Endothelial cell of umbilical vein (primary cell): ENCODE data around the gene TSTD1. TPM values are rescaled to one million over a fixed set of nuclear protein-coding genes. Genes with fewer than 3 reads are reported as not detected.
A peak's percentile ranks its signal among the peaks of the same experiment; 100 is the strongest.

Source experiments
- BruUV-seq: library from RNA; stranded (reverse); fragments of 400-500 nt; replicated peaks from 2 replicates; lab custom pipeline; 2021; lab: Mats Ljungman, UMichigan
- CTCF ChIA-PET: fragments of 300-600, 350-600 bp; sonication (Branson Sonifier 250); formaldehyde crosslinking; loops from one replicate; lab custom pipeline; 2021; ENCODE audit warnings: antibody characterized with exemption, inconsistent platforms; lab: Charles Lee
- POLR2A ChIA-PET: fragments of 300-600, 350-600 bp; sonication (Branson Sonifier 250); formaldehyde crosslinking; loops from one replicate; lab custom pipeline; 2021; ENCODE audit warnings: antibody characterized with exemption, inconsistent platforms; lab: Charles Lee
- DNase-seq: peaks from one replicate; pipeline ENCODE4 v3.0.0-alpha.2; 2011; ENCODE audit warnings: low read depth, low spot score
- FAIRE-seq: peaks from 2 replicates; lab custom pipeline; 2011; peaks lifted over from hg19 to GRCh38; lab: Jason Lieb, UNC
- H2AFZ ChIP-seq: 2 replicates; pipeline ENCODE4 v1.6.0; 2012; ENCODE audit warnings: low read depth, low read length, control low read depth, inconsistent platforms
- H3K27ac ChIP-seq: 2 replicates; pipeline ENCODE4 v1.5.1; 2011; ENCODE audit warnings: low read depth, mild to moderate bottlenecking, control low read depth, low read length, moderate library complexity; ENCODE audit not compliant: insufficient read depth
- H3K27me3 ChIP-seq, 2 experiments: 2 replicates each; pipeline versions ENCODE4 v1.6.0 to v1.6.1; 2011; ENCODE audit warnings: low read length in 2 of 2, mixed read lengths in 1 of 2; ENCODE audit not compliant: control insufficient read depth in 2 of 2, insufficient read depth in 2 of 2
- H3K36me3 ChIP-seq, 2 experiments: 2 replicates in 1 of 2; 3 replicates in 1 of 2; pipeline ENCODE4 v1.5.1; 2011; ENCODE audit warnings: low read length in 2 of 2, mild to moderate bottlenecking in 1 of 2, moderate library complexity in 1 of 2; ENCODE audit not compliant: control insufficient read depth in 2 of 2, insufficient read depth in 2 of 2; ENCODE audit errors: extremely low read depth in 1 of 2
- H3K4me1 ChIP-seq: 3 replicates; pipeline ENCODE4 v1.5.1; 2011; ENCODE audit warnings: mild to moderate bottlenecking, low read length; ENCODE audit not compliant: control insufficient read depth, insufficient read depth; ENCODE audit errors: extremely low read depth
- H3K4me2 ChIP-seq: 2 replicates; pipeline ENCODE4 v1.6.1; 2011; ENCODE audit warnings: low read length, control low read depth, mixed read lengths; ENCODE audit not compliant: insufficient read depth
- H3K4me3 ChIP-seq, 3 experiments: fragments of 200-600 bp in 1 of 3; sonication (generic), shearing (Covaris generic) in 1 of 3; replicated peaks in 1 of 3; 2 replicates each; pipeline ENCODE4 v1.5.1; 2011 to 2016; ENCODE audit warnings: control low read depth in 3 of 3, low read length in 3 of 3, mild to moderate bottlenecking in 2 of 3, inconsistent platforms in 1 of 3, low read depth in 1 of 3, moderate library complexity in 1 of 3; ENCODE audit not compliant: insufficient read depth in 1 of 3
- H3K79me2 ChIP-seq: 2 replicates; pipeline ENCODE4 v1.6.0; 2012; ENCODE audit warnings: low read length, inconsistent platforms; ENCODE audit not compliant: control insufficient read depth, insufficient read depth
- H3K9ac ChIP-seq: replicated peaks from 2 replicates; pipeline ENCODE3; 2011; ENCODE audit warnings: low read length, control low read depth; ENCODE audit not compliant: insufficient read depth; ENCODE audit errors: extremely low read depth
- H3K9me1 ChIP-seq: replicated peaks from 3 replicates; pipeline ENCODE4 v1.6.0; 2011; ENCODE audit warnings: mild to moderate bottlenecking, low read length; ENCODE audit not compliant: control insufficient read depth, insufficient read depth; ENCODE audit errors: extremely low read depth
- H3K9me3 ChIP-seq: replicated peaks from 2 replicates; pipeline ENCODE4 v1.5.1; 2012; ENCODE audit warnings: low read length, inconsistent platforms; ENCODE audit not compliant: control insufficient read depth, insufficient read depth
- H4K20me1 ChIP-seq: replicated peaks from 2 replicates; pipeline ENCODE3; 2011; ENCODE audit warnings: mild to moderate bottlenecking, low read length; ENCODE audit not compliant: control insufficient read depth, insufficient read depth; ENCODE audit errors: extremely low read depth
- CTCF ChIP-seq, 2 donors: IDR thresholded peaks; 1 replicate in 1 of 2; 2 replicates in 1 of 2; pipeline ENCODE4 v1.5.1; 2011; ENCODE audit warnings: low read length in 2 of 2, mild to moderate bottlenecking in 2 of 2, moderate library complexity in 2 of 2, control low read depth in 1 of 2, inconsistent platforms in 1 of 2, low read depth in 1 of 2; ENCODE audit not compliant: insufficient read depth in 1 of 2; ENCODE audit errors: extremely low read depth in 1 of 2
- EZH2 ChIP-seq: IDR thresholded peaks from 2 replicates; pipeline ENCODE4 v1.6.1; 2012; ENCODE audit warnings: borderline replicate concordance, low read depth, mild to moderate bottlenecking, moderate library complexity, low read length, inconsistent platforms; ENCODE audit not compliant: severe bottlenecking
- FOS ChIP-seq: IDR thresholded peaks from 2 replicates; pipeline ENCODE4 v1.6.1; 2011; ENCODE audit warnings: mild to moderate bottlenecking, low read length, moderate library complexity, borderline replicate concordance; ENCODE audit not compliant: insufficient read depth
- GATA2 ChIP-seq: IDR thresholded peaks from 2 replicates; pipeline ENCODE4 v1.7.0; 2011; ENCODE audit warnings: low read depth, mild to moderate bottlenecking, moderate library complexity, mixed read lengths, low read length; ENCODE audit not compliant: insufficient read length, insufficient read depth
- JUN ChIP-seq: IDR thresholded peaks from 2 replicates; pipeline ENCODE4 v1.6.1; 2011; ENCODE audit warnings: borderline replicate concordance, low read depth; ENCODE audit not compliant: insufficient read length, insufficient read depth
- MAX ChIP-seq: IDR thresholded peaks from 2 replicates; pipeline ENCODE4 v1.6.1; 2011; ENCODE audit not compliant: insufficient read depth, insufficient read length
- MYC ChIP-seq: IDR thresholded peaks from one replicate; pipeline ENCODE4 v1.6.1; 2011; ENCODE audit warnings: mild to moderate bottlenecking, low read depth, low read length
- POLR2AphosphoS5 ChIP-seq: IDR thresholded peaks from 2 replicates; pipeline ENCODE4 v1.6.1; 2012; ENCODE audit warnings: low read depth, mild to moderate bottlenecking, control low read depth, low read length, moderate library complexity; ENCODE audit not compliant: insufficient read depth
- dilution Hi-C: fragments of 300-500 bp; cut with MboI; formaldehyde crosslinking; loops from one replicate; pipeline ENCODE4 v1.15.0; 2019; ENCODE audit warnings: low sequenced_read_pairs; ENCODE audit not compliant: extremely low pct_ligation_motif_present
- intact Hi-C: fragments of 100-400 bp; cut with micrococcal nuclease; formaldehyde crosslinking; loops from one replicate; pipeline ENCODE4 v1.10.0; 2022
- polyA plus RNA-seq, 4 experiments: library from polyadenylated mRNA; depleted of rRNA in 3 of 4; stranded (reverse) in 3 of 4; unstranded in 1 of 4; fragments of >200 nt; gene quantifications; 2 replicates each; pipeline versions ENCODE4 v1.2.1 to v1.2.3, GENCODE V29; 2011 to 2012; ENCODE audit warnings: missing spikeins in 1 of 4
- total RNA-seq: library from RNA; stranded (reverse); gene quantifications from 2 replicates; pipeline ENCODE4 v1.2.3, GENCODE V29; 2021

TSTD1 gene
- total and polyA plus RNA-seq, 2 donors (not counting 3 experiments of a cell fraction or from before 2014, with no cell fraction given): 8.9 to 39.1 TPM

GRCh38 chr1:161018631-161018930 lies 20.2 kb downstream of the TSTD1 start:
- BruUV-seq: no TSS peak
- Histone ChIP-seq H3K36me3 (no peaks in the 10 kb centered on the region), H3K4me1 (peaks cover 48% of the 10 kb centered on the region), H2AFZ (no peak overlapping the region), H3K4me2 (peak overlapping the region; percentile 46), H3K4me3 (peak overlapping the region in 1 of 3 experiments; percentile 20), H3K9me1 (no peaks in the 10 kb centered on the region), H3K9me3 (no peaks in the 10 kb centered on the region), H3K27ac (no peak overlapping the region), H4K20me1 (no peaks in the 10 kb centered on the region), H3K9ac (no peak overlapping the region), H3K79me2 (peaks cover 24% of the 10 kb centered on the region), H3K27me3 (no peaks in the 10 kb centered on the region)
- FAIRE-seq (no peak), DNase-seq (no peak)
- CTCF ChIA-PET: interaction anchor here (0.6 to 5.6 kb wide), 6 partner anchors 22 to 79 kb away, joined by 3 to 100 read pairs (median 4); partner anchors contain the start of genes KLHDC9 and USF1
- intact Hi-C loops (no loop called here), dilution Hi-C loops (no loop called here)
- POLR2A ChIA-PET: no interaction called here
- TF ChIP-seq MAX: no peak
- no peak for TF ChIP-seq EZH2
- TF ChIP-seq JUN: no peak
- TF ChIP-seq POLR2AphosphoS5: no peak

- no peak for DNase-seq
- POLR2A ChIA-PET: no interaction called here
- no peak overlapping the region for H3K9ac ChIP-seq
- FAIRE-seq: no peak
- no peaks in the 10 kb centered on the region for H3K9me3 ChIP-seq
- H3K27me3 ChIP-seq: no peaks in the 10 kb centered on the region
- no peaks in the 10 kb centered on the region for H3K36me3 ChIP-seq
- peaks cover 24% of the 10 kb centered on the region for H3K79me2 ChIP-seq
- H3K4me3 ChIP-seq: no peak overlapping the region
- TF ChIP-seq EZH2: no peak
- no peak for TF ChIP-seq MYC
- no peak for TF ChIP-seq FOS
- no peak for TF ChIP-seq POLR2AphosphoS5
- TF ChIP-seq CTCF (IDR thresholded peaks at IDR 0.05; ENCODE audit: extremely low read depth in 1 of 2, insufficient read depth in 1 of 2, low read depth in 1 of 2, low read length in 2 of 2): no peak
- no peak for TF ChIP-seq MAX
- no peak for TF ChIP-seq GATA2
- no peak for TF ChIP-seq JUN
- peaks cover 54% of the 10 kb centered on the region for H3K4me1 ChIP-seq
- dilution Hi-C loops: no loop called here
- CTCF ChIA-PET: interaction anchor here (0.6 to 5.6 kb wide), 6 partner anchors 22 to 80 kb away, joined by 3 to 100 read pairs (median 4); partner anchors contain the start of genes KLHDC9 and USF1
- no TSS peak for BruUV-seq
- H2AFZ ChIP-seq: no peak overlapping the region
- intact Hi-C loops: no loop called here
- H3K27ac ChIP-seq: no peak overlapping the region
- H3K9me1 ChIP-seq: no peaks in the 10 kb centered on the region
- H3K4me2 ChIP-seq: no peak overlapping the region
- no peaks in the 10 kb centered on the region for H4K20me1 ChIP-seq
These were observed 20.8 kb downstream of the TSTD1 start for GRCh38 chr1:161017756-161018630.
